Measurements from ENCODE around the gene ZNF560.
"Not testable (repeated sequence)": the region's sequence is repeated elsewhere in the genome, so short reads cannot be mapped to it uniquely, and the experiment has no call there.

DNA sequence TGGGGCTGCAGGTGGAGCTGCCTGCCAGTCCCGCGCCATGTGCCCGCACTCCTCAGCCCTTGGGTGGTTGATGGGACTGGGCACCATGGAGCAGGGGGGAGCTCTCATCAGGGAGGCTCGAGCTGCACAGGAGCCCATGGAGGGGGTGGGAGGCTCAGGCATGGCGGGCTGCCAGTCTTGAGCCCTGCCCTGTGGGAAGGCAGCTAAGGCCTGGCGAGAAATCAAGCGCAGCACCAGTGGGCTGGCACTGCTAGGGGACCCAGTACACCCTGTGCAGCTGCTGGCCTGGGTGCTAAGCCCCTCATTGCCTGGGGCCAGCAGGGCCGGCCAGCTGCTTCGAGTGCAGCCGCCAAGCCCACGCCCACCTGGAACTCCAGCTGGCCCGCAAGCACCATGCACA is 42.9 kb upstream of the ZNF560 start:
- TF ChIP-seq POLR2A, EP300, POLR2AphosphoS5 (IDR thresholded peaks at IDR 0.05): not testable (repeated sequence)
- TF ChIP-seq, protein P1, sequence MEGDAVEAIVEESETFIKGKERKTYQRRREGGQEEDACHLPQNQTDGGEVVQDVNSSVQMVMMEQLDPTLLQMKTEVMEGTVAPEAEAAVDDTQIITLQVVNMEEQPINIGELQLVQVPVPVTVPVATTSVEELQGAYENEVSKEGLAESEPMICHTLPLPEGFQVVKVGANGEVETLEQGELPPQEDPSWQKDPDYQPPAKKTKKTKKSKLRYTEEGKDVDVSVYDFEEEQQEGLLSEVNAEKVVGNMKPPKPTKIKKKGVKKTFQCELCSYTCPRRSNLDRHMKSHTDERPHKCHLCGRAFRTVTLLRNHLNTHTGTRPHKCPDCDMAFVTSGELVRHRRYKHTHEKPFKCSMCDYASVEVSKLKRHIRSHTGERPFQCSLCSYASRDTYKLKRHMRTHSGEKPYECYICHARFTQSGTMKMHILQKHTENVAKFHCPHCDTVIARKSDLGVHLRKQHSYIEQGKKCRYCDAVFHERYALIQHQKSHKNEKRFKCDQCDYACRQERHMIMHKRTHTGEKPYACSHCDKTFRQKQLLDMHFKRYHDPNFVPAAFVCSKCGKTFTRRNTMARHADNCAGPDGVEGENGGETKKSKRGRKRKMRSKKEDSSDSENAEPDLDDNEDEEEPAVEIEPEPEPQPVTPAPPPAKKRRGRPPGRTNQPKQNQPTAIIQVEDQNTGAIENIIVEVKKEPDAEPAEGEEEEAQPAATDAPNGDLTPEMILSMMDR (IDR thresholded peaks at IDR 0.05), result not testable (repeated sequence)
